Ishikawa (cell line): Measurements from ENCODE around the gene SELENOM.

Experiments
- CEBPB ChIP-seq: IDR thresholded peaks from 2 replicates; pipeline ENCODE4 v1.6.1; 2012
- FOXM1 ChIP-seq: IDR thresholded peaks from 2 replicates; pipeline ENCODE4 v1.6.1; 2012; ENCODE audit warnings: low read depth, borderline replicate concordance
- MAX ChIP-seq: IDR thresholded peaks from 2 replicates; pipeline ENCODE4 v1.6.1; 2012
- RAD21 ChIP-seq: IDR thresholded peaks from 2 replicates; pipeline ENCODE4 v1.6.1; 2012; ENCODE audit warnings: low read depth
- REST ChIP-seq: IDR thresholded peaks from 2 replicates; pipeline ENCODE4 v1.6.1; 2012; ENCODE audit warnings: low read depth, mild to moderate bottlenecking
- TAF1 ChIP-seq: IDR thresholded peaks from 2 replicates; pipeline ENCODE4 v1.6.1; 2012; ENCODE audit warnings: low read depth, mild to moderate bottlenecking
- TCF12 ChIP-seq: IDR thresholded peaks from 2 replicates; pipeline ENCODE4 v1.6.1; 2012; ENCODE audit warnings: low read depth
- USF1 ChIP-seq: IDR thresholded peaks from 2 replicates; pipeline ENCODE4 v1.6.1; 2012
- YY1 ChIP-seq: IDR thresholded peaks from 2 replicates; pipeline ENCODE4 v1.6.1; 2012; ENCODE audit warnings: low read depth
- ZBTB7A ChIP-seq: IDR thresholded peaks from 2 replicates; pipeline ENCODE4 v1.6.1; 2012; ENCODE audit warnings: low read depth

GRCh38 chr22:31075961-31076360 is 31.4 kb downstream of the SELENOM start:
- TF ChIP-seq MAX (no peak), YY1 (no peak), TAF1 (no peak), ZBTB7A (no peak), FOXM1 (no peak), RAD21 (no peak), TCF12 (no peak), CEBPB (no peak), REST (no peak), USF1 (no peak)
